NB4 (cell line): ENCODE measurements around the gene KIFAP3.

Experiments
- DNase-seq: peaks from one replicate; pipeline ENCODE4 v3.0.0; 2010; ENCODE audit warnings: low read depth
- H3K4me3 ChIP-seq: one replicate; pipeline ENCODE4 v1.5.1; 2011; ENCODE audit warnings: mild to moderate bottlenecking, low read depth, low read length, moderate library complexity
- MYC ChIP-seq: IDR thresholded peaks from 2 replicates; pipeline ENCODE4 v1.6.1; 2011; ENCODE audit warnings: low read depth, low read length
- POLR2A ChIP-seq: IDR thresholded peaks from 2 replicates; pipeline ENCODE4 v1.6.1; 2011; ENCODE audit warnings: mild to moderate bottlenecking; ENCODE audit not compliant: insufficient read length; ENCODE audit errors: extremely low read depth
- TF ChIP-seq, protein P1 (sequence below): IDR thresholded peaks from 2 replicates; pipeline ENCODE4 v1.6.1; 2011; ENCODE audit warnings: low read depth, low read length
- TF ChIP-seq, protein P2 (sequence below): IDR thresholded peaks from one replicate; pipeline ENCODE4 v1.5.1; 2012; ENCODE audit warnings: low read depth, low read length

KIFAP3 gene

GRCh38 chr1:169900571-169900970 is 173.9 kb downstream of the KIFAP3 start:
- DNase-seq, result no peak
- TF ChIP-seq POLR2A (no peak), MYC (no peak)
- TF ChIP-seq, protein P1, sequence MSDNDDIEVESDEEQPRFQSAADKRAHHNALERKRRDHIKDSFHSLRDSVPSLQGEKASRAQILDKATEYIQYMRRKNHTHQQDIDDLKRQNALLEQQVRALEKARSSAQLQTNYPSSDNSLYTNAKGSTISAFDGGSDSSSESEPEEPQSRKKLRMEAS, result no peak
- H3K4me3 ChIP-seq, result no peak overlapping the region

- H3K4me3 ChIP-seq, result no peak overlapping the region
- TF ChIP-seq, protein P1, result no peak
- TF ChIP-seq, protein P2, sequence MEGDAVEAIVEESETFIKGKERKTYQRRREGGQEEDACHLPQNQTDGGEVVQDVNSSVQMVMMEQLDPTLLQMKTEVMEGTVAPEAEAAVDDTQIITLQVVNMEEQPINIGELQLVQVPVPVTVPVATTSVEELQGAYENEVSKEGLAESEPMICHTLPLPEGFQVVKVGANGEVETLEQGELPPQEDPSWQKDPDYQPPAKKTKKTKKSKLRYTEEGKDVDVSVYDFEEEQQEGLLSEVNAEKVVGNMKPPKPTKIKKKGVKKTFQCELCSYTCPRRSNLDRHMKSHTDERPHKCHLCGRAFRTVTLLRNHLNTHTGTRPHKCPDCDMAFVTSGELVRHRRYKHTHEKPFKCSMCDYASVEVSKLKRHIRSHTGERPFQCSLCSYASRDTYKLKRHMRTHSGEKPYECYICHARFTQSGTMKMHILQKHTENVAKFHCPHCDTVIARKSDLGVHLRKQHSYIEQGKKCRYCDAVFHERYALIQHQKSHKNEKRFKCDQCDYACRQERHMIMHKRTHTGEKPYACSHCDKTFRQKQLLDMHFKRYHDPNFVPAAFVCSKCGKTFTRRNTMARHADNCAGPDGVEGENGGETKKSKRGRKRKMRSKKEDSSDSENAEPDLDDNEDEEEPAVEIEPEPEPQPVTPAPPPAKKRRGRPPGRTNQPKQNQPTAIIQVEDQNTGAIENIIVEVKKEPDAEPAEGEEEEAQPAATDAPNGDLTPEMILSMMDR, result no peak
- TF ChIP-seq POLR2A (no peak), MYC (no peak)
- no peak for DNase-seq
These were observed 174.8 kb downstream of the KIFAP3 start for GRCh38 chr1:169899519-169900217.

- no peak for TF ChIP-seq MYC
- TF ChIP-seq, protein P2, result no peak
- no peak for TF ChIP-seq POLR2A
- TF ChIP-seq, protein P1, result no peak
- DNase-seq, result peak; percentile 58
- no peak overlapping the region for H3K4me3 ChIP-seq
These were observed 178.5 kb downstream of the KIFAP3 start for GRCh38 chr1:169896013-169896412.

DNA sequence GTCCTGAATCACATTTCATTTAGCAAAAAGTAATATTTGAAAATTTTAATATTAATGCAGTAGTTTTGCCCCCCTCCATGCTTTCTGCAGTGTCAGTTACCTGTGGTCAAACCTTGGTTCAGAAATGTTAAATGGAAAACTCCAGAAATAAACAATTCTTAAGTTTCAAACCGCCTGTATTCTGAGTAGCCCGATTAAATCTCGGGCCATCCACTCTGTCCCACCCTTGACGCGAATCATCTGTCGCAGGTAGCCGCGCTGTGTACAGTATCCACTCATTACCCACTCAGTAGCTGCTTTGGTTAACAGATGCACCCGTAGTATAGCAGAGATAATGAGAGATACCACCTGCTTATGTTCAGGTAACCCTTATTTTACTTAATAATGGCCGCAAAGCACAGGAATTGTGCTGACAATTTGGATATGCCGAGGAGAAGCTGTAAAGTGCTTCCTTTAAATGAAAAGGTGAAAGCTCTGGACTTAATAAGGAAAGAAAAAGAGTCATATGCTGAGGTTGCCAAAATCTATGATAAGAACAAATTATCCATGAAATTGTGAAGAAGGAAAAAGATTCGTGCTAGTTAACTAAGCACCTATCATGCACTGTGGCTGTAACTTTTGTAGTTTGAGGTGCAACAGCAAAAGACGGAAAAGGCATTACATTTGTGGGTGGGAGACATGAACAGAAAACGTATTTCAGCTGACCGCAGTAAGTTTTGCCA is 179.9 kb downstream of the KIFAP3 start:
- H3K4me3 ChIP-seq, result peak overlapping the region; percentile 51
- no peak for DNase-seq
- no peak for TF ChIP-seq POLR2A
- TF ChIP-seq, protein P1, result no peak
- TF ChIP-seq, protein P2, result no peak

DNA sequence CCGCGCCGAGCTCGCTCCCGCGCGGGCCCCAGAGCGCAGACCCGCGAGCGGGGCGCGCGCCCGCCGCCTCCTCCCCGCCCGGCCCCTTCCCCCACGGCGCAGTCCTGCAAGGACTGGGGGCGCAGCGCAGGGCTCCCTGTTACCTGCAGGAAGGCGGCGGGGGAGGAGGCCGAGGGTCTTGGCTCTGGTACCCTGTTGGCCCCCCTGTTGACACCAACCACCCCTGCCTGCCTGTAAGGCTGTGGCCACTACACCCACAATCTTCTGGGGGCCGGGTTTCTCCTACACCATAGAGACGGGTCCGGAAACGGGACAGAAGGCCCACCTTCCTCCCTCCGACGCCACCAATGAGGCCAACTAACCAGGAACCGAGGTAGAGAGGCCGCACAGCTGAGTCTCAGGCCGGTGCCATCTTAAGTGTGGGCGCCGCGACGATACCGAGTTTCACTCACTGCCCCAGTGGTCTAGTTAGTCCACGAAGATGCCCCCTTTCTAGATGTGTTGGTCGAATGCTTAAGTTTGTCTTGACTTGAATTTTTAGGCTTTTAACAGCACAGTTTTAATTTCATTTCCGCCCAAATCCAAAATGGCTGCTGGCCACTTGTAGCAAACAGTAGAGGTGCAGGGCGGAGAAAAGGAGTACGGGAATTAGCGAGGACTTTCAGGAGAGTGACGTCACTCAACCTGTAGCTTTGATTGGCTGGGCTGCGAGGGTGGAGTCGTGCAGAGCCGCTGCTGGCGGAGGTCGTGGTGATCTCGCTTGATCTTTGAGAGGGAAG is 180.7 kb downstream of the KIFAP3 start, which contains the start of gene SCYL3:
Gene SCYL3, minus strand, starts transcription at position 252 of the 779 bp plus-strand sequence. CDS start 5,056 bp downstream, outside the sequence.
- TF ChIP-seq, protein P1, result peak; percentile 13; the same call in 1 of the 2 replicates
- TF ChIP-seq, protein P2, result no peak
- TF ChIP-seq MYC (no peak; the same call in 1 of the 2 replicates), POLR2A (peak; percentile 70)

More for the DNA sequence above, 180.7 kb downstream of the KIFAP3 start, which contains the start of gene SCYL3:
- peak within 1 kb of the TSS; percentile 92 for H3K4me3 ChIP-seq
- DNase-seq, result peak; percentile 97
